Measurements from ENCODE around the gene KLC1.

Gene KLC1

GRCh38 chr14:103740991-103741689 is 112.1 kb downstream of the KLC1 start:
- TF ChIP-seq EZH2phosphoT487 (conservative IDR thresholded peaks at IDR 0.05; ENCODE audit: low read length) (no peak), CTCF (IDR thresholded peaks at IDR 0.05; ENCODE audit: insufficient read depth, low read length, poor library complexity, severe bottlenecking) (no peak)
- Histone ChIP-seq H3K9me2 (replicated peaks; ENCODE audit: insufficient read depth, low read length) (no peaks in the 10 kb centered on the region), H3K9me3 (ENCODE audit: insufficient read depth, low read length) (no peaks in the 10 kb centered on the region), H3K4me2 (ENCODE audit: low read depth, low read length, poor library complexity, severe bottlenecking) (no peak overlapping the region), H3K36me3 (ENCODE audit: low read length) (no peaks in the 10 kb centered on the region), H3K27ac (ENCODE audit: low read depth, low read length) (no peak overlapping the region), H4K20me1 (ENCODE audit: low read depth, low read length) (no peaks in the 10 kb centered on the region), H3K79me2 (ENCODE audit: insufficient read depth, low read length) (no peaks in the 10 kb centered on the region), H2AFZ (ENCODE audit: low read depth, low read length, severe bottlenecking) (no peak overlapping the region), H3F3A (ENCODE audit: insufficient read depth) (no peaks in the 10 kb centered on the region), H3K9ac (ENCODE audit: low read length) (no peak overlapping the region), H3K27me3 (ENCODE audit: low read length) (no peaks in the 10 kb centered on the region), H3K4me3 (ENCODE audit: insufficient read depth, low read length, poor library complexity, severe bottlenecking) (no peak overlapping the region)

- Histone ChIP-seq H3K79me2 (ENCODE audit: insufficient read depth, low read length) (no peaks in the 10 kb centered on the region), H3K9me3 (ENCODE audit: insufficient read depth, low read length) (no peaks in the 10 kb centered on the region), H4K20me1 (ENCODE audit: low read depth, low read length) (no peaks in the 10 kb centered on the region), H3K27ac (ENCODE audit: low read depth, low read length) (no peak overlapping the region), H3K36me3 (ENCODE audit: low read length) (no peaks in the 10 kb centered on the region), H2AFZ (ENCODE audit: low read depth, low read length, severe bottlenecking) (no peak overlapping the region), H3F3A (ENCODE audit: insufficient read depth) (no peaks in the 10 kb centered on the region), H3K9ac (ENCODE audit: low read length) (no peak overlapping the region), H3K9me2 (replicated peaks; ENCODE audit: insufficient read depth, low read length) (no peaks in the 10 kb centered on the region), H3K27me3 (ENCODE audit: low read length) (no peaks in the 10 kb centered on the region), H3K4me3 (ENCODE audit: insufficient read depth, low read length, poor library complexity, severe bottlenecking) (no peak overlapping the region), H3K4me2 (ENCODE audit: low read depth, low read length, poor library complexity, severe bottlenecking) (no peak overlapping the region)
- TF ChIP-seq EZH2phosphoT487 (conservative IDR thresholded peaks at IDR 0.05; ENCODE audit: low read length) (no peak), CTCF (IDR thresholded peaks at IDR 0.05; ENCODE audit: insufficient read depth, low read length, poor library complexity, severe bottlenecking) (no peak)
Measured at GRCh38 chr14:103741876-103742275, 112.9 kb downstream of the KLC1 start.

GRCh38 chr14:103742499-103743255 is 113.7 kb downstream of the KLC1 start:
- Histone ChIP-seq H3K36me3 (ENCODE audit: low read length) (no peaks in the 10 kb centered on the region), H3K4me2 (ENCODE audit: low read depth, low read length, poor library complexity, severe bottlenecking) (no peak overlapping the region), H3K4me3 (ENCODE audit: insufficient read depth, low read length, poor library complexity, severe bottlenecking) (no peak overlapping the region), H2AFZ (ENCODE audit: low read depth, low read length, severe bottlenecking) (no peak overlapping the region), H4K20me1 (ENCODE audit: low read depth, low read length) (no peaks in the 10 kb centered on the region), H3K27me3 (ENCODE audit: low read length) (no peaks in the 10 kb centered on the region), H3K9me3 (ENCODE audit: insufficient read depth, low read length) (no peaks in the 10 kb centered on the region), H3K9ac (ENCODE audit: low read length) (no peak overlapping the region), H3K79me2 (ENCODE audit: insufficient read depth, low read length) (no peaks in the 10 kb centered on the region), H3K9me2 (replicated peaks; ENCODE audit: insufficient read depth, low read length) (no peaks in the 10 kb centered on the region), H3K27ac (ENCODE audit: low read depth, low read length) (no peak overlapping the region), H3F3A (ENCODE audit: insufficient read depth) (no peaks in the 10 kb centered on the region)
- no peak for TF ChIP-seq CTCF (IDR thresholded peaks at IDR 0.05; ENCODE audit: insufficient read depth, low read length, poor library complexity, severe bottlenecking)

Measured in SU-DHL-6 (cell line).